HK-2 (cell line): Measurements from ENCODE around the gene ADGRE1.

ENCODE experiments used
- DNase-seq: peaks from one replicate; pipeline ENCODE4 v3.0.0-alpha.2; 2018; ENCODE audit not compliant: unreplicated experiment

Gene ADGRE1

DNA sequence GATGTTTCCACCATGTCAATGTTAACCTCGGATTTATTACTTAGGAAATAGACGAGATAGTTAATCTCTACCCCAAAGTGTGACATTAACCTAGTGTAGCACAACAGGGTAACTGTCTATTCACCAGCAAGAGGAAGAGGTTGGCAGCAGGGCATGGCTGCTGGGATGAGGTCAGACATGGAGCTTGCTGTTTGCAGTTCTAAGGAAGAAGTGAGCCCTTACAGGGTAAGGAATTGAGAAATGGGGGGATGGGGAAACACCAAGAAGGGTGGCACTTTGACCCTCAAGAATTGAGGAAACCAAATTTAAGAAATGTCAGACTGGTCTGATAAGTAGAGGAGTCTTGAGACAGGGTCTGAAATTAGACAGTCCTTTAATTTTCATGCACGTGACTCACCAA, 71.4 kb downstream of the ADGRE1 start:
- DNase-seq = no peak

GRCh38 chr19:6963244-6963852, 76.0 kb downstream of the ADGRE1 start:
- no peak for DNase-seq

DNA sequence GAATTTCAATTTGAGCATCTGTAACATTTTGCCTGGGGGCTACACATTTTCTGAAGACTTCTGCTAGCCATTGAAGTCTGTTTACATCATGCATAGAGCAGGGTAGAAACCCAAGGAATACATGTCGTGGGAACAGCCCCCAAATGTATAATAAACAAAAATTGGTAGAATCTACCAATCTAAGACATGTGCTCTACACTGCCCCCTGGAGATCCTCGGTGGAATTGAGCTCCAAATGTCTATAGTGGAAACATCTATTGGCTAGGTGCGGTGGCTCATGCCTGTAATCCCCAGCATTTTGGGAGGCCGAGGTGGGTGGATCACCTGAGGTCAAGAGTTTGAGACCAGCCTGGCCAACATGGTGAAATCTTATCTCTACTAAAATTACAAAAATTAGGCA, 76.6 kb downstream of the ADGRE1 start:
- no peak for DNase-seq

- no peak for DNase-seq
Measured at GRCh38 chr19:6967967-6968366, 80.6 kb downstream of the ADGRE1 start.

GRCh38 chr19:6969490-6969889, 82.1 kb downstream of the ADGRE1 start:
- DNase-seq = no peak

DNA sequence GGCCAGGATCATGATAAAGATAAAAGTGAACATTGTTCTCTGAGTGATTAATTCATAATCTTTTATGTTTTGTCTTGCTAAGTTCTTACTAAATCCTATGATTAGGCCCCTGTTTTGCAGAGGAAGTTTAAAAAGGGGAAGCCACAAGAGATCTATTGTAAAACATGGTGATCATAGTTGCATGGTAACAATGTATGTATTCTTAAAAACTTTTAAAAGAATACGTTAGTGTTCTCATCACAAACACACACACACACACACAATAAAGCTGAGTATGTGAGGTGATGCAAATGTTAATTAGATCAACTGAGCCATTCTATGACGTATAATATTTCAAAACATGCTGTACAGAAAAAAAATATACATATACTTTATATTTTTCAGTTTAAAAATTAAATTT, 82.6 kb downstream of the ADGRE1 start:
- DNase-seq = no peak

GRCh38 chr19:6970443-6970842, 83.1 kb downstream of the ADGRE1 start:
- no peak for DNase-seq

- no peak for DNase-seq
Measured at GRCh38 chr19:6971366-6971765, 84.0 kb downstream of the ADGRE1 start.

GRCh38 chr19:6976197-6976596, 88.8 kb downstream of the ADGRE1 start:
- DNase-seq = no peak

DNA sequence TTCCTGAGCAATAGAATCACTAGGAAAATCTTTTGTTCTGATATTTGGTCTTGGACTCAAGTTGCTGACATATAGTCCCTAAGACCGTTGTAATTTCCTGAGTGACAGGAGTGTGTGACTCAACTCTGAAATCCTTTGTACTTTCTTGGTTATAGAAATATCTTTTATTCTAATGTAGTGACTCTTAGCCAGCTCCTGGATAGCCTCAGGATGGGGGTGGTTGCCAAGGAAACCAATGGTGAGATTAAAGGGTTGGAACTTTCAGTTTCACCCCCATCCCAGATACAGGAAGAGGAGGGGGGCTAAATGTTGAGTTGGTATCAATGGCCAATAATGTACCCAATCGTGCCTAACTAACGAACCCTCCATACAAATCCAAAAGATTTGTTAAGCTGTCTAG, 92.0 kb downstream of the ADGRE1 start:
- no peak for DNase-seq

DNA sequence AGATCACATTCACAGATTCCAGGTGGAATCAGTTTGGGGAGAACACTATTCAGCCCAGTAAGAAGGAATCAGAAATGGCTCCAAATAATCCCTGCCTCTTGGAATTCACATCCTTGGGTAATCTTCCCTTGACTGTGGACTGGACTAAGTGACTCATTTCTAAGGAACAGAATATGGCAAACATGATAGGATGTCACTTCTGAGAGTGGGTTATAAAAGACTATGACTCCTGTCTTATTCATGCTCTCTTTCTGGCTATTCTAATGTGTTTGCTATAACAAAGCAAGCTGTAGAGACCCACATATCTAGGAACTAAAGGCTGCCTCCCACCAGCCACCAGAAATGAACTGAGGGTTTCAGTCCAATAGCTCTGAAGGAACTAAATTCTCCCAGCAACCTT, 96.1 kb downstream of the ADGRE1 start:
- no peak for DNase-seq

- no peak for DNase-seq
Measured at GRCh38 chr19:6987850-6988249, 100.5 kb downstream of the ADGRE1 start.

DNA sequence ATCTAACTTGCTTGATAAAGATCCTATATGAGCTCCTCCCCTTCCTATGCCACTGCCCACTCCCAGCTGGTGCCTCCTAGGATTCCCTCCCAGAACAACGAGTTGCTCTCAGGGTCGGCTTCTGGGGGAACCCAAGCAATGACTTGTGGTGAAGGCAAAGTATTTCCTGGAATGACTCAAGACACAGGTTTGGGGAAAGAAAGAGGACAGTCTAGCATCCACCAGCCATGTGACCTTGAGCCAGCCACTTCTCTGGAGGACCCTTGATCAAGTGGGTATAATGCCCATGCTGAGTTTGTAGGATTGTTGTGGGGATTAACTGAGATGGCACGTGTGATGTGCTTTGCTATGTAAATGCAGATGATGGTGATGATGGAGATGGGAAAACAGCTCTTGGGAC, 100.9 kb downstream of the ADGRE1 start:
- no peak for DNase-seq
